SK-N-SH treated with all-trans-retinoic acid at 6 μM for 48 hours (cell line): ENCODE results near the gene MRGPRF.

ENCODE experiments used
- ATAC-seq: fragments of 200-7000 bp; cut with Tn5 transposase; 3 replicates; pipeline ENCODE4 v1.9.1; 2020; ENCODE audit warnings: mild to moderate bottlenecking, moderate library complexity
- ARNTL ChIP-seq: fragments of 450-650 bp; formaldehyde crosslinking; IDR thresholded peaks from 2 replicates; pipeline ENCODE4 v1.5.0; 2020; ENCODE audit warnings: low read depth, mild to moderate bottlenecking, moderate library complexity, borderline replicate concordance
- BACH2 ChIP-seq: fragments of 250-450 bp; sonication (Bioruptor Pico); IDR thresholded peaks from 2 replicates; pipeline ENCODE4 v1.9.0; 2021; ENCODE audit warnings: mild to moderate bottlenecking, borderline replicate concordance
- CSDC2 ChIP-seq: fragments of 250-450 bp; sonication (Bioruptor Pico); IDR thresholded peaks from 2 replicates; pipeline ENCODE4 v1.5.0; 2020; ENCODE audit warnings: mild to moderate bottlenecking, moderate library complexity
- ESRRG ChIP-seq: fragments of 250-450 bp; sonication (Bioruptor Pico); IDR thresholded peaks from 2 replicates; pipeline ENCODE4 v1.6.1; 2021; ENCODE audit warnings: mild to moderate bottlenecking
- GLIS3 ChIP-seq: fragments of 250-450 bp; sonication (Bioruptor Pico); IDR thresholded peaks from 2 replicates; pipeline ENCODE4 v1.5.0; 2020; ENCODE audit warnings: mild to moderate bottlenecking, moderate library complexity
- OSR1 ChIP-seq: fragments of 250-450 bp; sonication (Bioruptor Pico); IDR thresholded peaks from 2 replicates; pipeline ENCODE4 v1.8.0; 2022; ENCODE audit warnings: moderate library complexity, mild to moderate bottlenecking, inconsistent platforms
- PATZ1 ChIP-seq: fragments of 250-450 bp; sonication (Bioruptor Pico); IDR thresholded peaks from 2 replicates; pipeline ENCODE4 v1.8.0; 2020; ENCODE audit warnings: mild to moderate bottlenecking, moderate library complexity, borderline replicate concordance
- SNAI2 ChIP-seq: fragments of 250-450 bp; sonication (Bioruptor Pico); IDR thresholded peaks from 2 replicates; pipeline ENCODE4 v1.5.0; 2020; ENCODE audit warnings: mild to moderate bottlenecking, moderate library complexity
- TCF4 ChIP-seq: fragments of 250-450 bp; sonication (Bioruptor Pico); IDR thresholded peaks from 2 replicates; pipeline ENCODE4 v1.8.0; 2021; ENCODE audit warnings: mild to moderate bottlenecking, moderate library complexity, borderline replicate concordance
- TOX ChIP-seq: fragments of 250-450 bp; sonication (Bioruptor Pico); IDR thresholded peaks from 2 replicates; pipeline ENCODE4 v1.8.0; 2021; ENCODE audit warnings: mild to moderate bottlenecking, moderate library complexity, borderline replicate concordance
- TSHZ2 ChIP-seq: fragments of 250-450 bp; sonication (Bioruptor Pico); IDR thresholded peaks from 2 replicates; pipeline ENCODE4 v1.5.0; 2020; ENCODE audit warnings: mild to moderate bottlenecking, moderate library complexity
- ZC3H10 ChIP-seq: fragments of 250-450 bp; sonication (Bioruptor Pico); IDR thresholded peaks from 2 replicates; pipeline ENCODE4 v1.5.1; 2021; ENCODE audit warnings: mild to moderate bottlenecking, moderate library complexity
- ZFP3 ChIP-seq: fragments of 250-450 bp; sonication (Bioruptor Pico); IDR thresholded peaks from 2 replicates; pipeline ENCODE4 v1.5.0; 2020; ENCODE audit warnings: mild to moderate bottlenecking, moderate library complexity
- ZFP30 ChIP-seq: fragments of 450-650 bp; formaldehyde crosslinking; IDR thresholded peaks from 2 replicates; pipeline ENCODE4 v1.5.0; 2022; ENCODE audit warnings: mild to moderate bottlenecking, moderate library complexity
- ZNF565 ChIP-seq: fragments of 450-650 bp; formaldehyde crosslinking; conservative IDR thresholded peaks from 2 replicates; pipeline ENCODE4 v1.5.0; 2020; ENCODE audit warnings: low read depth, mild to moderate bottlenecking, moderate library complexity
- TF ChIP-seq, protein P1 (sequence below): fragments of 250-450 bp; sonication (Bioruptor Pico); IDR thresholded peaks from 2 replicates; pipeline ENCODE4 v1.8.0; 2021; ENCODE audit warnings: low read depth, mild to moderate bottlenecking, moderate library complexity, borderline replicate concordance
- TF ChIP-seq, protein P2 (sequence below): fragments of 250-450 bp; sonication (Bioruptor Pico); IDR thresholded peaks from 2 replicates; pipeline ENCODE4 v1.5.1; 2021; ENCODE audit warnings: mild to moderate bottlenecking, moderate library complexity

Gene MRGPRF

GRCh38 chr11:68961245-68961644 lies 51.8 kb downstream of the MRGPRF start:
- TF ChIP-seq SNAI2 (CRISPR knock-in tag) (no peak), PATZ1 (CRISPR knock-in tag) (no peak), ZNF565 (CRISPR knock-in tag) (no peak)
- TF ChIP-seq, protein P1, sequence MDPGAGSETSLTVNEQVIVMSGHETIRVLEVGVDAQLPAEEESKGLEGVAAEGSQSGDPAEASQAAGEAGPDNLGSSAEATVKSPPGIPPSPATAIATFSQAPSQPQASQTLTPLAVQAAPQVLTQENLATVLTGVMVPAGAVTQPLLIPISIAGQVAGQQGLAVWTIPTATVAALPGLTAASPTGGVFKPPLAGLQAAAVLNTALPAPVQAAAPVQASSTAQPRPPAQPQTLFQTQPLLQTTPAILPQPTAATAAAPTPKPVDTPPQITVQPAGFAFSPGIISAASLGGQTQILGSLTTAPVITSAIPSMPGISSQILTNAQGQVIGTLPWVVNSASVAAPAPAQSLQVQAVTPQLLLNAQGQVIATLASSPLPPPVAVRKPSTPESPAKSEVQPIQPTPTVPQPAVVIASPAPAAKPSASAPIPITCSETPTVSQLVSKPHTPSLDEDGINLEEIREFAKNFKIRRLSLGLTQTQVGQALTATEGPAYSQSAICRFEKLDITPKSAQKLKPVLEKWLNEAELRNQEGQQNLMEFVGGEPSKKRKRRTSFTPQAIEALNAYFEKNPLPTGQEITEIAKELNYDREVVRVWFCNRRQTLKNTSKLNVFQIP (CRISPR knock-in tag): no peak
- ATAC-seq: no peak

- TF ChIP-seq TOX (CRISPR knock-in tag): no peak
- no peak for TF ChIP-seq ZNF565 (CRISPR knock-in tag)
- TF ChIP-seq BACH2 (CRISPR knock-in tag): no peak
- no peak for TF ChIP-seq TCF4 (CRISPR knock-in tag)
- TF ChIP-seq OSR1 (CRISPR knock-in tag): no peak
- TF ChIP-seq SNAI2 (CRISPR knock-in tag): no peak
- no peak for TF ChIP-seq CSDC2 (CRISPR knock-in tag)
- TF ChIP-seq, protein P2, sequence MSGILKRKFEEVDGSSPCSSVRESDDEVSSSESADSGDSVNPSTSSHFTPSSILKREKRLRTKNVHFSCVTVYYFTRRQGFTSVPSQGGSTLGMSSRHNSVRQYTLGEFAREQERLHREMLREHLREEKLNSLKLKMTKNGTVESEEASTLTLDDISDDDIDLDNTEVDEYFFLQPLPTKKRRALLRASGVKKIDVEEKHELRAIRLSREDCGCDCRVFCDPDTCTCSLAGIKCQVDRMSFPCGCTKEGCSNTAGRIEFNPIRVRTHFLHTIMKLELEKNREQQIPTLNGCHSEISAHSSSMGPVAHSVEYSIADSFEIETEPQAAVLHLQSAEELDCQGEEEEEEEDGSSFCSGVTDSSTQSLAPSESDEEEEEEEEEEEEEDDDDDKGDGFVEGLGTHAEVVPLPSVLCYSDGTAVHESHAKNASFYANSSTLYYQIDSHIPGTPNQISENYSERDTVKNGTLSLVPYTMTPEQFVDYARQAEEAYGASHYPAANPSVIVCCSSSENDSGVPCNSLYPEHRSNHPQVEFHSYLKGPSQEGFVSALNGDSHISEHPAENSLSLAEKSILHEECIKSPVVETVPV (CRISPR knock-in tag): no peak
- no peak for TF ChIP-seq PATZ1 (CRISPR knock-in tag)
- TF ChIP-seq ARNTL (CRISPR knock-in tag): no peak
- TF ChIP-seq ZFP3 (CRISPR knock-in tag): no peak
- TF ChIP-seq ESRRG (CRISPR knock-in tag): no peak
- no peak for TF ChIP-seq TSHZ2 (CRISPR knock-in tag)
- no peak for ATAC-seq
These were observed 52.6 kb downstream of the MRGPRF start for GRCh38 chr11:68960294-68961071.

GRCh38 chr11:68959465-68960293 lies 53.4 kb downstream of the MRGPRF start:
- ATAC-seq: no peak
- TF ChIP-seq BACH2 (CRISPR knock-in tag): no peak
- TF ChIP-seq ARNTL (CRISPR knock-in tag): no peak
- TF ChIP-seq SNAI2 (CRISPR knock-in tag): no peak
- no peak for TF ChIP-seq TOX (CRISPR knock-in tag)
- no peak for TF ChIP-seq ZFP3 (CRISPR knock-in tag)
- TF ChIP-seq ZFP30 (CRISPR knock-in tag): no peak
- no peak for TF ChIP-seq ESRRG (CRISPR knock-in tag)
- TF ChIP-seq GLIS3 (CRISPR knock-in tag): no peak
- TF ChIP-seq ZC3H10 (CRISPR knock-in tag): no peak
- TF ChIP-seq TSHZ2 (CRISPR knock-in tag): no peak
- TF ChIP-seq, protein P1 (CRISPR knock-in tag): no peak
